DMS114 treated with DMSO at 0.1 percent for 48 hours (cell line): Measurements from ENCODE around the gene SOX8.
"Not testable (repeated sequence)": the region's sequence is repeated elsewhere in the genome, so short reads cannot be mapped to it uniquely, and the experiment has no call there.

Source experiments
- DNase-seq: peaks from one replicate; lab custom pipeline; 2025; ENCODE audit not compliant: unreplicated experiment; lab: John Stamatoyannopoulos, UW

Gene SOX8

DNA sequence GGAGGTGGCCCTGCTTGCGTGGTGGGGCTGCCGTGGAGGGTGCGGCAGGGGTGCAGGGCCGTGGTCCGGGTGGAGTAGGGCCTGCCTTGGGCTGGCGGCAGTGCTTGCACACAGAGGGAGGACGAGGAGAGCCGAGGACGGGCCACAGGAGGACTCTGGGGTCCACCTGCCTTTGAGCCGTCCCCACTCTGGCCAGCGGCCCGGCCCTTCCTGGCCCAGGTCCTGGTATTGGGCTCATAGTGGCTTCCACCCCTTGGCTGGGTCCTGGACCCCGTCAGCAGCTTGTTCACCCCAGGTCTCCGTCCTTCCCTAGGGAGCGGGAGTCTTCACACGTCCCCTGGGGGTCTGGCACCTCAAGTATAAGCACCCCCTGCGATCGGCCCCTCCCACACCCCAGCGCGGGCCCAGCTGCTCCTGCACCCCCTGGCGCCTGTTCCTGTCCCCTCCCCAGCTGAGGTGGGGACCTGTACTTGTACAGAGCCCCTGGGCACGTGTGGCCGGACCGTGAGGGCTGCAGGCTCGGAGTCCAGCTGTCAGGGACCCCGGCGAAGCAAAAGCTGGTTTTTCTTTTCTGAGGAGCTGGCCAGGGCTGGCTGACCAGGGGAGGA, 40.1 kb downstream of the SOX8 start:
- no peak for DNase-seq

DNA sequence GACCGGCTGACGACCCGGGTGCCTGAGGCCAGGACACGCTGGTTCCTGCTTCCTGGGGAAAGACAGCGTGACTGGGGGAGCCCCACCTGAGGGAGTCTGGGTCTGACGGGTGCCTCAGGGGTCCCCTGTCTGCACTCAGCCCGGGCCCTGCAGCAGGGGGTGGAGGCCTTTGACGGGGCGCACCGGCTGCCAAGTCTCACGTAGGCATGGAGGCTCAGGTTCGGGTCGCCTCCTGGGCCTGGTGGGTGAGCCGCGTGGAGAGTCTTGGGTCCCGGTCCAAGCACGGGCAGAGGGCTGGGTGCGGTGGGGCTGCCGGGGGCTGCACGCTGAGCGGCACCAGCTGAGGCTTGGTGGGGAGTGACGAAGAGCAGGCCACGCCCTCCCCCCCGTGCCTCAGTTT, 40.9 kb downstream of the SOX8 start:
- no peak for DNase-seq

DNA sequence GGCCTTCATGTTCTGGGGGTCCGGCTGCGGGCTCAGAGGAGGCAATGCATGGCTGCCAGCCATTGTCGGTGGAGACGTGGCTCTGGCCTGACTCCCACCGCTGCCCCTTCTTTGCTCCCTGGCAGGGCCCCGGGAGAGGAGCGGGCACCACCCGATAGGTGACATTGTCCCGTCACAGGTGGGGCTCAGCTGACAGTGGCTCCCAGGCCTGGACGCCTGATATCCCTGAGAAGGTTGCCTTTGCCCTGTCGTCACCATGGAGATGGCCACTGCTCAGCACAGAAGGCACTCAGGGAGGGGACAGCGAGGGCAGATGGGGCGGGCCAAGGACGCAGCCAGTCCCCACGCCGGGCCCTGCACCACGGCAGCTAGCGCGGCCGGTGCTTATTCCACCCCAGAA, 42.6 kb downstream of the SOX8 start:
- no peak for DNase-seq

DNA sequence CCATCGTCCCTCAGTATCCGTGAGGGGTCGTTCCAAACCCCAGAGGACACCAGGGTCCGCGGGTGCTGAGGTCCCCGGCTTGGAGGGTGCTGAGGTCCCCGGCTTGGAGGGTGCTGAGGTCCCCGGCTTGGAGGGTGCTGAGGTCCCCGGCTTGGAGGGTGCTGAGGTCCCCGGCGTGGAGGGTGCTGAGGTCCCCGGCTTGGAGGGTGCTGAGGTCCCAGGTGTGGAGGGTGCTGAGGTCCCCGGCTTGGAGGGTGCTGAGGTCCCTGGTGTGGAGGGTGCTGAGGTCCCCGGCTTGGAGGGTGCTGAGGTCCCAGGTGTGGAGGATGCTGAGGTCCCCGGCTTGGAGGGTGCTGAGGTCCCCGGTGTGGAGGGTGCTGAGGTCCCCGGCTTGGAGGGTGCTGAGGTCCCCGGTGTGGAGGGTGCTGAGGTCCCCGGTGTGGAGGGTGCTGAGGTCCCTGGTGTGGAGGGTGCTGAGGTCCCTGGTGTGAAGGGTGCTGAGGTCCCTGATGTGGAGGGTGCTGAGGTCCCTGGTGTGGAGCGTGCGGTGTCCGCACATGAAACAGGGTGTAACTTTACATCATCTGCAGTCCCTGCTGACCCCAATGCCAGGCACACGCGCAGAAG, 43.7 kb downstream of the SOX8 start:
- not testable (repeated sequence) for DNase-seq

DNA sequence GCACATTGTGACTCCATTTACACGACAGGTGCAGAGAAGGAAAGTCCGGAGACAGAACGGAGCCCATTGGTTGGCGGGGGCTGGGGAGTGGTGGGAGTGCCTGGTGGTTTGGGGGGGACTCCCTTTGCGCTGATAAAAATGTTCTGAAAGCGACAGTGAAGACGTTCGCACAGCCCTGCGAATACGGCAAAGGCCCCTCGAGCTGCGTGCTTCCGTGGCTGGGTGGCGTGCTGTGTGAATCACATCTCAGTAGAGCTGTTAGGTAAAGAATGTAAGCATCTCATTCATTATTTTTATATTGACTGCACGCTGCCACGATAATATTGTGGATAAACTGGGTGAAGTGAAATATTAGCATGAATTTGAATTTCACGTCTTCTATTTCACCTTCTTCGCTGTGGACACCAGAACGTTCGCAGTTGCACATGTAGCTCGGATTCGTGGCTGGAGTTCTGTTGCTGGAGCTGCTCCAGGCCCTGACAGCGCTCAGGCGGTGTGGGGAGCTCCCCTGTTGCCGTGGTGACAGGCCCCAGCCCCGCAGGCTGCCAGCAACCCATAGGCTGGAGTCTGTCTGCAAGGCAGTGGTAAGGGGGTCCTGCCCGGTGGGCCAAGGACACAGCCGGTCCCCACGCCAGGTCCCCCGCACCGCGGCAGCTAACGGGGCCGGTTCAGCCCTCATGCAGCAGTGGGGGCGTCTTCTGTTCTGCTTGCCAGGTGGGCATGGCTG, 44.6 kb downstream of the SOX8 start:
- DNase-seq: no peak

DNA sequence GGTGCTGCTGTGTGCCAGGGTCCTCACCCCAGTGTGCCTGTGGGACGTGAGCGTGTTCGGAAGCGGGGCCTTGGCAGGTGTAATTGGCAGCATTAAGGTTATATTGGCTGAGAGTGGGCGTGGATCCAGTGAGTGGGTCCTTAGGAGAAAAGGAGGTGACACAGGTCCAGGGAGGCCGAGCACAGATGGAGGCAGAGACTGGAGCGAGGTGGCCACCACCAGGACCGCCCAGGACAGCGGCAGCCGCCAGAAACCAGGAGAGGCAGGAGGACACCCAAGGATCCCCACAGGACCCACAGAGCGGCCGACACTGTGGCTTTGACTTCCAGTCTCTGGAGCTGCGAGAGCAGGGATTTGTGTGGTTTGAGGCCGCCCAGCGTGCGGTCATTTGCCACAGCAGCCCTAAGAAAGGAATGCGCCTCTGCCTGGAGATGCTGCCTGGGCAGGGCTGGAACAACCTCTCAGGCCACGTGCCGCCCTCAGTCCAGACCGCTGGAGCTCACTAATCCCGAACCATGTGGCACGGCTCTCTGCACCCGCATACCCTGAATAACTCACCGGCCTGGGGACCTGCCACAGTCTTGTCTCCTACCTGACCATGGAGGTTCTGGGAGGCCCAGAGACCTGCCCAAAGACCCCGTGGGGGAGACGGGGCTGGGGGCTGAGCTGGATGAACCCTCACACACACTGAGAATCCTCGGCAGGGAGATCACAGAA, 45.4 kb downstream of the SOX8 start:
- DNase-seq: no peak

DNA sequence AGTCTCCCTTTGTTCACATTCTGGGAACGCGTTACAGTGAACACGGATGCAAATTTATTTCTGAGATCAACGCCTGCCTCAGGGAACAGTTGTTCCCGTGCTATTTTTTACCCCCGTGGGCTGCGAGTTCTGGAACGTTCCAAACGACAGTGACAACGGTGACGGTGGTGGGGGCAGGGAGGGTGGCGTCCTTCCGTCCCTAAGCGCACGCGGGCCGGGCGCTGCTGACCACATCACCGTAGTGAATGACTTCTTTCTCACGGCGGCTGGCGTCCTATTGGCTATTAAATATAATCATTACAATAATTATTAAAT, 45.9 kb downstream of the SOX8 start:
- no peak for DNase-seq

DNA sequence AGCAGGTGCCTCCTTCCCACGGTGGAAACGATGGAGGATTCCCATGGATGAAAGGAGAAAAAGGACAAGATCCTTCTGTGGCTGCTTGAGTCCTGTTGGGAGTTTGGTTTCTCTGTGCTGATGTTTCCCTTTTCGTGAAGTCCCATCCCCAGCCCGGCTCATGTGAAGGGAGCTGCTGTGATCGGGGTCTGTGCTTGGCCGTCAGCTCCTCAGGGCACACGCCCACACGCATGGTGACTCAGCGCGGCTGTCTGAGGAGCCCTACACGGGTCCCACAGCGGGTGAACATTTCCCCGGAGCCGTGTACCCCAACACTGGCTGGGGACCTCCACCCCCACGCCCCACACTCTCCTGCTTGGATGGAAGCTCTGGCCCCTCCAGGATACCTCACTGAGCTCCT, 46.5 kb downstream of the SOX8 start:
- no peak for DNase-seq

DNA sequence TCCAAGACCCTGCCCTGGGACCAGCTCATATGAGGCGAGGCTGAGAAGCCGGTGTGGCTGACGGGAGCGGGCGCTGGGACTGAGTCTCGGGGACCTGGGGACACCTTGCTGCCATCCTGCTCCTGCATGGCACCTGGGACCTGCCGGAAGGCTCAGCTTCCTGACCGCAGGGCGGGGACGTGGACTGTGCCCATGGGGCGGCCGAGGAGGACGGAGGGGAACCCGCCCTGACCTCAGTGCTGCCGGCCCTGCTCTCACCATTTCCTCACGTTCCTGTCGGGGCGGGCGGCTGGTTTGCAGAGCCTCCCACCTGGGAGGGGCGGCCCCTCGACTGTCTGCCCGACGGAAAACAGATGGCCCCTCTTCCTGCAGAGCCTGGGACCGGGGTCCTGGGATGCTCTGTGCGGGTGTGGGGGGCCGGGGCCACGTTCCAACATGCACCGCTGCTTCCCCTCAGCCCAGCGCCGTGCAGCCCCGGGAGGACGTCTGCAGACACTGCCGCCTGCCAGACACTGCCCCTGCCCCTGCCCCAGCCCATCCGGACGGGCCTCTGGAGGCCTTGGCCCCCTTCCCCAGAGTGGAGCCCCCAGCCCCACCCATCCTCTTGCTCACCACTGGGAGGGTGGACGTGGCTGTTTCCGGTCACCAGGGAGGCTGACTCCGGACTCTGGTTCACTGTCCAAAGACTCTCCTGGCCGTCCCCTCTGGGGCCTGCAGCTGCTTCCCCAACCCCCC, 47.1 kb downstream of the SOX8 start:
- DNase-seq: no peak

DNA sequence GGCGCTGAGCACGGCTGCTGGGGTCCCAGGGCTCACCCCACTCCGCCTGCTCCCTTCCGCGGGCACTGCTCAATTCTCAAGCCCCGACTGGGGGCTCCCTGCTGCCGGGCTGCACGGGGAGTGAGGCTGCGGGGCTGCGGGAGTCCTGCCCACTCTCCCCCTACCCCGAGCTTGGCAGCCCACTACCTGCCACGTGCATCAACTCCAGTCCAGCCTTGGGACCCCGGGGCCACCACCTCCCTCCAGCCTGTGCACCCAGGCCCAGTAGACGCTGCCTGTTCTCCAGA, 47.6 kb downstream of the SOX8 start:
- DNase-seq: no peak

DNA sequence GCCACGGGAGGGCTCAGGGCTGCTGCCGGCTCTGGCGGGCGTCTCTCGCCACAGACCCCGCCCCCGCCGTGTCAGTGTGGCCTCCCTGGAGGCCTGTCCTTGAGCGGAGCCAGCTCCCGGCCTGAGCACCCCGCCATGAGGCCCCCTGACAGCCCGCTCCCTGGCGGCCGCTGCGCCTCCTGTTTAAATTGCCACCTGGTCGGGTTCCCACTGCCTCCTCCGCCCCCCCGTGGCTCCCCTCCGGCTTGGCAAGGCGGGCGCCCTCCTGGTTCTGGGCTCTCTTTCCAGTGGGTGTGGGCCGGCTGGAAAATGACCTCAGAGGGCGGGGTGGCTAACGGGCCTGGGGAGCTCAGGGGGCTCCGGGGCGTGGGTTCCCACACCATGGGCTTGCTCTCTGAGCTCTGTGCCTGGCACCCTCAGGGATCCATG, 48.9 kb downstream of the SOX8 start:
- DNase-seq: no peak

DNA sequence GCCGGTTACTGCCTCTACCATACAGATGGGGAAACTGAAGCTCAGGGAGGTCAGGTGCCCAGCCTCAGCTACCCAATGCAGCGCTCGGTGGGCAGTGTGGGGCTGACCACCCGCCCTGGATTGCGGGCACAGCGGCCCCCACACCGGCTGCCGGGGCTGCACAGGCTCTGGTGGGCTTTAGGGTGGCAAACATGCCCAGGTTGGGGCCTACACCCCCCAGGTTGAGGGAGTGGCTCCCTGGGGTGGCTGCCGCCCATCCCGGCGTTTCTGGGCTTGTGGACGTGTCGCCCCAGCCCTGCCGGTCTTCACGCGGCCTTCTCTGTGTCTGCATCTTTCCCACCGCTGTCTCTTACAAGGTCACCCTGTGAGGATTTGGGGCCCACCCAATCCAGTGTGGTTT, 50.1 kb downstream of the SOX8 start:
- no peak for DNase-seq

DNA sequence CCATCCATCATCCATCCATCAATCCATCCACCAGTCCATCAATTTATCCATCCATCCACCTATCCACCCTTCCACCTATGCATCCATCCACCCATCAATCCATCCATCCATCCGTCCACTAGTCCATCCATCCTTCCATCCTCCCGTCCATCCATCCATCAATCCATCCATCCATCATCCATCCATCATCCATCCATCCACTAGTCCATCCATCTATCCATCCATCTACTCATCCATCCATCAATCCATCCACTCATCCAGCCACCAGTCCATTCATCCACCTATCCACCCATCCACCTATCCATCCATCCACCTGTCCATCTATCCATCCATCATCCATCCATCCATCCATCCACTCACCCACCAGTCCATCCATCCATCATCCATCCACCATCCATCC, 51.0 kb downstream of the SOX8 start:
- no peak for DNase-seq

DNA sequence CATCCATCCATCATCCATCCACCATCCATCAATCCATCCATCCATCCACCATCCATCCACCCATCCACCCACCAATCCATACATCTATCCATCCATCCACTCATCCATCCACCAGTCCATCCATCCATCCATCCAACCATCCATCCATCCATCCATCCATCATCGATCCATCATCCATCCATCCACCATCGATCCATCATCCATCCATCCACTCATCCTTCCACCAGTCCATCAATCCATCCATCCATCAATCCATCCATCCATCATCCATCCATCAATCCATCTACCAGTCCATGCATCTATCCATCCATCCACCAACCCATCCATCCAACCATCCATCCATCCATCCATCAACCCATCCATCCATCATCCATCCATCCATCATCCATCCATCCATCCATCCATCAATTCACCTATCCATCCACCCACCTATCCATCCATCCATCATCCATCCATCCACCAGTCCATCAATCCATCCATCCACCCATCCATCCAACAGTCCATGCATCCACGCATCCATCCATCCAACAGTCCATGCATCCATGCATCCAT, 51.6 kb downstream of the SOX8 start:
- no peak for DNase-seq

DNA sequence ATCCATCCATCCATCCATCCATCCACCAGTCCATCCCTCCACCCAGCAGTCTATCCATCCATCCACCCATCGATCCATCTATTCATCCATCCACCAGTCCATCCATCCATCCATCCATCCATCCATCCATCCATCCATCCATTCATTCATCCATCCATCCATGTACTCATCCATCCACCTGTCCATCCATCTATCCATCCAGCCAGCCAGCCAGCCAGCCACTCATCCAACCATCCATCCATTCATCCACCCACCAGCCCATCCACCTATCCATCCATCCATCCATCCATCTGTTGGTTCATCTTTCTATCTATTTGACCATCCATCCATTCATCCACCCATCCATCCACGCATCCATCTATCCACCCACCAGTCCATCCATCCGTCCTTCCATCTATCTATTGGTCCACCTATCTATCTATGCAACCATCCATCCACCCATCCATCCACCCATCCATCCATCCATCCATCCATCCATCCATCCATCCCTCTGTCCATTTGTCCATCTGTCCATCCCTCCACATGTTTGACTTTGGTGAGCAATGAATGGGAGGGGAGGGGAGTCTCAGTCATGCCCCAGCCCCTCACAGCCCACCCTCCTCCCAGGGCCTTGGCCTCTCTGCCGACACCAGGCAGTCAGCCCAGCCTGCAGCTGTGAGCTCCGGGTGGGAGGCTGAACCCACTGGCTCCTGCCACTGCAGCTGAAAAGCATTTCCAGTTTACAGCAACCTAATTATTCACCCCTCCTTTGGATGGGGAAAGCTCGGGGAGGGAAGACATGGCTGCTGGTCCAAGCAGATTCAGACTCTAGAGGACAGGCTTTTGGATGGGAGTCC, 52.9 kb downstream of the SOX8 start:
- DNase-seq: no peak

DNA sequence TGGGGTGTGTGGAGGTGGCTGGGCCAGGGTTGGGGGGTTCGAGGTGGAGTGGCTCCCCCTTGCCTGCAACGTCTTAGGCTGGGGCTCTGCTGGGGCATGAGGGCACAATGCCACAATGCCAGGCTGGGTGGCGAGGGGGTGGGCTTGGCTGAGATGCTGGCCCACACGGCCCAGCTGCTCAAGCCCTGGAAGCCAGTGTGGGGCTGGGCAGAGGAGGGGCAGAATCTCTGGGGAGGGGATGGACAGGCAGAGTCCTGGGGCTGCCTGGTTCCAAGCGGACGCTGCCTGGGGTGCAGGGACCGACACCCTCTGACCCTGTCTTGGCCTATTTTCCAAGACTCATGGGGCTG, 53.5 kb downstream of the SOX8 start:
- no peak for DNase-seq

DNA sequence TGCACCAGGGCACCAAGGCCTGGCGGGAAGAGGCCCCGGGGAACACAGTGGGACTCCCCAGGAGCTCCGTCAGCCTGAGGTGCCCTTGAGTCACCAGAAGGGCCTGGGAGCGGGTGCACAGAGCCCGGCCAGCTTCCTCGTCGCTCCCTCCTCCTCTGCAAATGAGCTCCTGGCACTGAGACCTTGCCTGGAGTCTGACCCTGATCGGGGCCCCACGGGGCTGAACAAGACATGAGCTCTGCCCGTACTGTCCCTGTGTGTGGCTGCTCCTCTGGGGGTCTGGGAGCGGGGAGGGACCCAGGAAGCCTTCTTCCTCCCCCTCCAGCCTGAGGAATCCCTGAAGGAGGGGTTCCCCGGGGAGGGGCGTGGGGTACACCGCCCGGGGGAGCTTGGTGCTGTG, 54.6 kb downstream of the SOX8 start:
- DNase-seq: no peak
